Left lung (tissue), 10 donors: ENCODE results near the gene PODXL. TPM values are rescaled to one million over a fixed set of nuclear protein-coding genes. Genes with fewer than 3 reads are reported as not detected.

Experiments used
- ATAC-seq: fragments of 200-7000 bp; cut with Tn5 transposase; one replicate; pipeline ENCODE4 v1.9.1; 2020; ENCODE audit warnings: moderate library complexity
- DNase-seq, 4 donors: peaks; one replicate each; pipeline ENCODE4 v3.0.0-alpha.2; 2013 to 2020
- H3K27ac ChIP-seq, 2 donors: fragments of 200-600 bp; sonication (generic) in 1 of 2; one replicate each; pipeline versions ENCODE4 v1.5.0 to v1.8.0; 2020 to 2021
- H3K27me3 ChIP-seq, 2 donors: fragments of 200-600 bp; sonication (generic) in 1 of 2; one replicate each; pipeline versions ENCODE4 v1.5.0 to v1.8.0; 2020 to 2021
- H3K36me3 ChIP-seq, 2 donors: fragments of 200-600 bp; sonication (generic) in 1 of 2; one replicate each; pipeline versions ENCODE4 v1.5.0 to v1.8.0; 2020 to 2021
- H3K4me1 ChIP-seq, 2 donors: fragments of 200-600 bp; one replicate each; pipeline ENCODE4 v1.8.0; 2021
- H3K4me3 ChIP-seq, 2 donors: fragments of 200-600 bp; sonication (generic) in 1 of 2; one replicate each; pipeline versions ENCODE4 v1.5.0 to v1.8.0; 2020 to 2021; ENCODE audit warnings: mild to moderate bottlenecking in 1 of 2
- H3K9me3 ChIP-seq, 2 donors: fragments of 200-600 bp; sonication (generic) in 1 of 2; one replicate each; pipeline versions ENCODE4 v1.5.0 to v1.8.0; 2020 to 2021
- CTCF ChIP-seq, 2 donors: fragments of 200-600 bp; sonication (generic) in 1 of 2; IDR thresholded peaks; one replicate each; pipeline versions ENCODE4 v1.5.0 to v1.8.0; 2021; ENCODE audit warnings: antibody characterized with exemption in 2 of 2
- intact Hi-C, 2 donors: fragments of 100-400 bp; cut with DNase I; formaldehyde crosslinking; loops; one replicate each; pipeline versions ENCODE4 v1.11.2 to v1.14.2; 2022
- polyA plus RNA-seq, 6 donors: library from polyadenylated mRNA; unstranded; fragments of 120-200 nt; gene quantifications; one replicate each; pipeline ENCODE4 v1.2.1, GENCODE V29; 2013; ENCODE audit not compliant: insufficient read length in 6 of 6
- total RNA-seq, 2 donors: library from RNA; stranded (reverse); fragmentation: NEBNext Ultra II Directional; extraction: Animal tissue kit (Norgen Biotek cat#: 25700); gene quantifications; one replicate each; pipeline ENCODE4 v1.2.1, GENCODE V29; 2021
- donor health status: DM: no; HTN: yes; CAD: no.
- donor health status: DM: no; HTN: no; CAD: no.

PODXL gene
- total and polyA plus RNA-seq, 8 donors, result 52.3 to 124 (median 63.0) TPM

DNA sequence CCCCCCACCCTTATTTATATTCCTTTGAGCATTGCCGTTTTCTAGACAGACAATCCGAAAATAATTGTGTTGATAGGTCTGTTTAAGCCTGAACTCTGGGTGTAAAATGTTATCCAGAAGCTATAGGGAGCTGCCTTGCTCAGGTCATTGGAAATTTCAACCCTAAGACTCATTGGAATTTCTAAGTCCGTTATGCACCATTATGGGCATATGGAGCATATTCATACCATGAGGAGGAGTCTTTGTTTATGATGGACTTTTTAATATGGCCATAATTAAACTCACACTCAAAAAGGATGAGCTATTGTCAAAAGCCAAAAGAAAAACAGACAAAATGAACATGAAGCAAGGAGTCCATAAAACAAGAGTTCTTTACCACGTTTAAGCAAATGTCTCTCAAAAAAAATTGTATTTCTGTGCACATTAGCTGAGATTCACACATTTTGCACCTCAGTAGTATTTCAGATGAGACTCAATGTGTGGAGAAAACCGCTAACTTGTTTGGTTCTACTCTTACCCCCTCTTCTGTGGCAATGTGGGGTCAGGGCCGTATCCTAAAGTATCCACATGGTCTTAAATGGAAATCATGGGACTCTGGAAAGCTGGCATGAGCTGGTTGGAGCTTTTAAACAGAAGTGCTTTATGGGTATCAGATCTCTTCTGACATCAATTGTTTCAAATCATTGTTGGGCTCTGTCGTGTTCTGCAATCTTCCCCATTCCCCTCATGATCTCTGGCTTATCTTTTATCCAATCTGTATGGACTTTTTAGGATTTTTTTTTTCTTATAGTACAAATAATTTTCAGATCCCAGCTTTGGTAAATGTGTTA lies 60.5 kb downstream of the PODXL start:
- Histone ChIP-seq H3K27ac (no peak overlapping the region), H3K4me3 (no peak overlapping the region), H3K4me1 (no peaks in the 10 kb centered on the region), H3K9me3 (no peaks in the 10 kb centered on the region), H3K27me3 (no peaks in the 10 kb centered on the region), H3K36me3 (peaks cover 0 to 40% of the 10 kb centered on the region in 2 donors)
- intact Hi-C loops, result loop anchor here in 1 of 2 donors (10.0 kb wide), 1 partner anchor 159 kb away; no protein-coding TSS in a partner anchor
- DNase-seq (no peak), ATAC-seq (no peak)
- no peak for TF ChIP-seq CTCF (IDR thresholded peaks at IDR 0.05)

- Histone ChIP-seq H3K4me3 (no peak overlapping the region), H3K27me3 (no peaks in the 10 kb centered on the region), H3K27ac (no peak overlapping the region), H3K36me3 (peaks cover 0 to 28% of the 10 kb centered on the region in 2 donors), H3K4me1 (no peaks in the 10 kb centered on the region), H3K9me3 (no peaks in the 10 kb centered on the region)
- TF ChIP-seq CTCF (IDR thresholded peaks at IDR 0.05), result no peak
- intact Hi-C loops, result loop anchor here in 1 of 2 donors (10.0 kb wide), 1 partner anchor 161 kb away; no protein-coding TSS in a partner anchor
- ATAC-seq, result no peak
- DNase-seq, result no peak
Observed at GRCh38 chr7:131494182-131494581, 62.2 kb downstream of the PODXL start.

DNA sequence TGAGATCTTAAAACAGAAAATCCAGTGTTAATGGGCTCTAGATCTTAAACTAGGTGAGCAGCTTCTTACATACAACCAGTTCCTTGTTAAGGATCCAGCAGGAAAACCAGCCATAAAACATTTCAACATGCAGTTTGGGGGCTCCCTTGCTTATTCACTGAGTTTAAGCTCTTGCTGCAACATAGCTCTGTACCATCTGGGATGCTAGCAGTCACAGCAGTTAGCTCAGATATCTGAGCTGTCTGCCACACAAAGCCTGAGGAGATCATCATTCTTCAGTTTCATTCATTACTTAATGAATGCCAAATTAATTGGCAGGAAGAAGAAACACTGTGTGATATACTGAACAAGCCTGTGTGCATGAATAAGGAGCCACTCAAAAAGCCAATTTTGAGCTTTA lies 62.8 kb downstream of the PODXL start:
- H3K4me3 ChIP-seq, result no peak overlapping the region
- ATAC-seq, result no peak
- no peak for DNase-seq
- H3K27ac ChIP-seq, result no peak overlapping the region
- no peak for TF ChIP-seq CTCF (IDR thresholded peaks at IDR 0.05)
- no peaks in the 10 kb centered on the region for H3K4me1 ChIP-seq
- intact Hi-C loops, result loop anchor here in 1 of 2 donors (10.0 kb wide), 1 partner anchor 161 kb away; no protein-coding TSS in a partner anchor
- no peaks in the 10 kb centered on the region for H3K27me3 ChIP-seq
- no peaks in the 10 kb centered on the region for H3K9me3 ChIP-seq
- H3K36me3 ChIP-seq, result peaks cover 0 to 24% of the 10 kb centered on the region in 2 donors

GRCh38 chr7:131493081-131493480 lies 63.3 kb downstream of the PODXL start:
- TF ChIP-seq CTCF (IDR thresholded peaks at IDR 0.05), result no peak
- Histone ChIP-seq H3K27me3 (no peaks in the 10 kb centered on the region), H3K4me1 (no peaks in the 10 kb centered on the region), H3K4me3 (no peak overlapping the region), H3K9me3 (no peaks in the 10 kb centered on the region), H3K36me3 (peaks cover 0 to 18% of the 10 kb centered on the region in 2 donors), H3K27ac (no peak overlapping the region)
- intact Hi-C loops, result loop anchor here in 1 of 2 donors (10.0 kb wide), 1 partner anchor 162 kb away; no protein-coding TSS in a partner anchor
- ATAC-seq (no peak), DNase-seq (no peak)

- ATAC-seq (no peak), DNase-seq (no peak)
- no peaks in the 10 kb centered on the region for H3K9me3 ChIP-seq
- no peaks in the 10 kb centered on the region for H3K4me1 ChIP-seq
- H3K27ac ChIP-seq, result no peak overlapping the region
- TF ChIP-seq CTCF (IDR thresholded peaks at IDR 0.05), result no peak
- no peaks in the 10 kb centered on the region for H3K27me3 ChIP-seq
- intact Hi-C loops, result loop anchor here in 1 of 2 donors (10.0 kb wide), 1 partner anchor 165 kb away; no protein-coding TSS in a partner anchor
- H3K36me3 ChIP-seq, result peaks cover 0 to 9% of the 10 kb centered on the region in 2 donors
- H3K4me3 ChIP-seq, result no peak overlapping the region
Observed at GRCh38 chr7:131489881-131490280, 66.5 kb downstream of the PODXL start.
